ENCODE results near the gene FAM20B. TPM values are rescaled to one million over a fixed set of nuclear protein-coding genes. Genes with fewer than 3 reads are reported as not detected.
A peak's percentile ranks its signal among the peaks of the same experiment; 100 is the strongest.

FAM20B gene
- total RNA-seq, 1 donor from 2014 or later = 27.5 TPM

- Histone ChIP-seq H3K4me3 (ENCODE audit: low read depth, low read length) (no peak overlapping the region), H3K36me3 (ENCODE audit: control insufficient read depth, insufficient read depth, low read length) (peaks cover 1% of the 10 kb centered on the region), H3K27me3 (ENCODE audit: control insufficient read depth, insufficient read depth, low read length) (no peaks in the 10 kb centered on the region)
- no peak for DNase-seq (ENCODE audit: low read depth)
- no peak for TF ChIP-seq CTCF (IDR thresholded peaks at IDR 0.05; ENCODE audit: insufficient read depth, low read length, poor library complexity, severe bottlenecking)
Observed at GRCh38 chr1:179099891-179100290, 74.2 kb downstream of the FAM20B start.

GRCh38 chr1:179101566-179101965 is 75.9 kb downstream of the FAM20B start:
- Histone ChIP-seq H3K27me3 (ENCODE audit: control insufficient read depth, insufficient read depth, low read length) (no peaks in the 10 kb centered on the region), H3K36me3 (ENCODE audit: control insufficient read depth, insufficient read depth, low read length) (peaks cover 1% of the 10 kb centered on the region), H3K4me3 (ENCODE audit: low read depth, low read length) (no peak overlapping the region)
- TF ChIP-seq CTCF (IDR thresholded peaks at IDR 0.05; ENCODE audit: insufficient read depth, low read length, poor library complexity, severe bottlenecking) = no peak
- DNase-seq (ENCODE audit: low read depth) = no peak

DNA sequence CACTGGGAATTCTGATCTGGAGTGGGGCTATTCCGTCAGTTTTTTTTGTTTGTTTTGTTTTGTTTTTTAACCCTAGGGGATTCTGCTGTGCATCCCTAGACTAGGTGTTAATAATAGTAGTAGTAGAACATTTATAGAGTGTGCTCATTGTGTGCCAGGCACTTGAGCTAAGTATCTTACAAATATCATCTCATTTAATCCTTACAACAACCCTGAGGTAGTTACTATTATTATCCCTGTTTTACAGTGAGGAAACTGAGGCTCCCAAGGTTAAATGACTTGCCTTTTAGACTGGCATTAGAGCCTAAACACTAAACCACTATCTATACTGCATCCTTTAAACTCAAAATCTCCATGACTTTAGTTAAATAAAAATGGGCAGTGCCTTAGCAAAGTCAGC is 78.3 kb downstream of the FAM20B start:
- DNase-seq (ENCODE audit: low read depth) = no peak
- Histone ChIP-seq H3K4me3 (ENCODE audit: low read depth, low read length) (no peak overlapping the region), H3K27me3 (ENCODE audit: control insufficient read depth, insufficient read depth, low read length) (no peaks in the 10 kb centered on the region), H3K36me3 (ENCODE audit: control insufficient read depth, insufficient read depth, low read length) (no peaks in the 10 kb centered on the region)
- TF ChIP-seq CTCF (IDR thresholded peaks at IDR 0.05; ENCODE audit: insufficient read depth, low read length, poor library complexity, severe bottlenecking) = no peak

DNA sequence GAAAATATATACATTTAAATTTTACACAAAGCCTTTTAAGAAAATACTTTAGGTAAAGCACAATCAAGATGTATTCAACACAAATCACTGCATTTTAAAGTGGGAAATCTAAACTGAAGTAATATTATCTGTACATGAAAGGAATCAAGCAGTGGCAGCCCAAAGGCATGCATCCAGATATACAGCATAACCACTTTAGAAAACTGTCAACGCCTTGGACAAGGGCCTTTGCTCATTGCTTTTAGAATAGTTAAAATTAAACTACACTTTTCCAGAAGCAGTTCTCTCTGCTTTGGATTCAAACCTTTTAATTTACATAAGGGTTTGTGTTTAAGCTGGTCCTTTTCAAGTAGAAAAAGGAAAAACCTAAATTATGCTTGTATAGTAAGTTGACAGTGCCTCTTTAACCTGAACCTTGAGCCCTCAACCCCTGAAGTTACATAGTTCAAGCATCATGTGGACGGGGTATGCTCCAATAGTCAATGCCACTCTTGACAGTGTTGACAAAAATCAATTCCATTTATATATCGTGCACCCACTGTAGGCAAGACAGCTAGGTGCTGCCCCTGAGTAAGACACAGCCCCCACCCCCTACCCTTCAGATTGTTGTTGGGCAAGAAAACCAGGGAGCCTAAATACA is 79.0 kb downstream of the FAM20B start:
- no peak for DNase-seq (ENCODE audit: low read depth)
- H3K27me3 ChIP-seq (ENCODE audit: control insufficient read depth, insufficient read depth, low read length) = no peaks in the 10 kb centered on the region
- H3K4me3 ChIP-seq (ENCODE audit: low read depth, low read length) = no peak overlapping the region
- no peak for TF ChIP-seq CTCF (IDR thresholded peaks at IDR 0.05; ENCODE audit: insufficient read depth, low read length, poor library complexity, severe bottlenecking)
- no peaks in the 10 kb centered on the region for H3K36me3 ChIP-seq (ENCODE audit: control insufficient read depth, insufficient read depth, low read length)

DNA sequence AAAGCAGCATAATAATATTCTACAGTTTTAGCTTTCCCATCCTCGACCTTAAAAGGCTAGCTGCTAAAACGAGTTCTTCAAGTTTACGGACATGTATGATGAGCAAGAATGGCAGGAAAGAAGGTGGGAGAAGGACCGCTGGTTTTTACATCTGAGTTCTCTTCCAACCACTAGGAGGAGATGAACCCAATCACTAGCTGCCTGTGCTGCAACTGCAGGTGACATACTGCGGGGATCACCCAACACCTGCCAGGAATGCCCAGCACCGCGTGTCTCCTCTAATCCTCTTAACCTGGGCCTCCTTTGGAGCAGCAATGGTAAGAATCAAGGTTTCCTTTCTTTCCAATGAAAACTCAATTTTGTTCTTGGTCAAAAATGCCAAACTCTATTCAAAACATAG is 79.7 kb downstream of the FAM20B start:
- DNase-seq (ENCODE audit: low read depth) = no peak
- Histone ChIP-seq H3K4me3 (ENCODE audit: low read depth, low read length) (no peak overlapping the region), H3K36me3 (ENCODE audit: control insufficient read depth, insufficient read depth, low read length) (no peaks in the 10 kb centered on the region), H3K27me3 (ENCODE audit: control insufficient read depth, insufficient read depth, low read length) (no peaks in the 10 kb centered on the region)
- peak; percentile 62 for TF ChIP-seq CTCF (IDR thresholded peaks at IDR 0.05; ENCODE audit: insufficient read depth, low read length, poor library complexity, severe bottlenecking)
